ENCODE data around the gene MISP3.

Gene MISP3

DNA sequence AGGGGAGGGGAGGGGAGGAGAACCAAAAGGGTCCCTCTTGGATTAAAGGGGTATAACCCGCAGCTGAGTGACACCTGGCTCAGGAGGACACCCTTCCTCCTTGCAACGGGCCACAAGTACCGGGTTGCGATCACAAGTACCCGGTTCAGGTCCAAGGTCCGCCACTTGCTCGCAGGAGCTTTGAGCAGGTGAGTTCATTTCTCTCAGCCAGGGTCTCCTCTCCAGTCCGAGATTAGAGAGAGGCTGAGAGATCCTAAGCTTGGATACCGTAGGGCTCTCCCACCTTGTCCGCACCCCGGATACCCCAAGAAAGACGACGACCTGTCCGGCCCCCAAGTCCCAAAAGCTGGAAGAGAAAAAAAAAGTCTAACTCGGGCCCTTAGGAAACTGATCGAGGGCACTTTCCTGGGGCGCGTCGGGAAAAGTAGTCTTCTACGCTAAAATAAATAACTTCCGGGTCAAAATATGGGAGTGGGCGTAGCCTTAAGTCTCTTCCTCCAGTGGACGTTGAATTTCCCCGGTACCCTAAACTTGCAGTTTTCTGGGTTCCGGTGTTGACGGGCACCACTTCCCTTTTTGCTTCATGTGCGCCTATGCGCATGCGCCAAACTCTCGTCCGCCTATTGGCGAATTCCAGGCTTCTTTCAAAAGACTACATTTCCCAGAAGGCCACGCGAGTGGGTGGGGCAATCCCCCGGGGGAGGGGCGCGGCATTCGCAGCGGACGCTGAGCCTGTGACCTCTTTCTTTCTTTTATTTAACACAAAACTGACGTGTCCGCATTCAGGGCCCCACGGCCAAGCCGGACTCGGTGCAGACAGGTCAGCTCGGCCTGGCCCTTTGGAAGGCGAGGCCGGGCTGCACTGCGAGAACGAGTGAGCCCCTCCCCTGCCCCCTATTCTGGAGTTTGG is 8.6 kb downstream of the MISP3 start:
- peak; percentile 100 for DNase-seq (ENCODE audit: low spot score)

DNA sequence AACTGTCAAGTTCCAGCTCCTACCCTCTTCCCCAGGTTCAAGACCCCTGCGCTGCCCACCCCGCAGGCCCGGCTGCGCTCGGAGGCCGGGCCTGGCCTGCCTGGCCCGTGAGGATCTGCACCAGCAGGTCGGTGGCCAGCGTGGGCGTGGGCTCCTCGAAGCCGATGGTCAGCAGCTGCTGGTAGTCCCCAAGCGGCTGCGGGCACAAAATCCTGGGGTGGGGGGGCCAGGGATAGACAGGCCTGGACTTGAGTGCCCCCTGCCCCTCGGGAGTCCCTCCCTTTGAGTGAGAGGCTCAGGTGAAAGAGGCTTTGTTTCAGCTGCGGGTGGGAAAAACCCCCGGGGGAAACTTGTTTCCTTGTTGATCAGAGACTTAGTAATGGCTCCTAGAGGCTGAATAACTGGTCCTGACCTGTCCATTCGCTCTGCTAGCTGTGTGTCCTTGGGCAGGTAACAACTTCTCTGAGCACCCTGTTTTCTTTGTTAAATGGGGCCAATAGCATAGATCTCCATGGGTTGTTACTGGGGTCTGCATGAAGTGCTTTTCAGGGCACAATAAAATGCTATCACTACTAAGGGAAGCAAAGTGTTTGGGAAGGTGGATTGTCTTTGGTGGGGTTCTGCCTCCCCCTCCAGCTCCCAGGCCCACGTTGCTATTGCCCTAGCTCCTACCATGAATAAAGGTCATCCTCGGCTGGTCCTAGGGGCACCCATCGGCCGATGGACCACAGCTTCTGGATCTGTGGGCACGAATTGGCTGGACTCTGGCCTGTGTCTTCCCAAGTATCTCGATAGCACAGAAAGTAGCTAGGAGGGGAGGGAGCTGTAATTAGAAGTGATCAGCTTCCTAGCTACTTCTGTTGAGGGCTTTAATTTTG is 9.4 kb downstream of the MISP3 start:
- DNase-seq (ENCODE audit: low spot score) = no peak

DNA sequence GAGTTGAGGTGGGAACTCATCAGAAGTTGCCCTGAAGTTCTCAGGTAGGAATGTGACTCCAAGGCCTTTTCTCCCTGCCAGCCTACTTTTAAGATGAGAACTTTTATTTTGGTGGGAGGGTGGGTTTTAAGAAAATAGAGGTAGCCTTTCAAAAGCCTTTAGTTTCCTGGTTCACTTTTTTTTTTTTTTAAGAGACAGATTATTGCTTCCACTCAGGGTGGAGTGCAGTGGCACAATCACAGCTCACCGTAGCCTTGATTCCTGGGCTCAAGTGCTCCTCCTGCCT is 10.0 kb downstream of the MISP3 start:
- no peak for DNase-seq (ENCODE audit: low spot score)

DNA sequence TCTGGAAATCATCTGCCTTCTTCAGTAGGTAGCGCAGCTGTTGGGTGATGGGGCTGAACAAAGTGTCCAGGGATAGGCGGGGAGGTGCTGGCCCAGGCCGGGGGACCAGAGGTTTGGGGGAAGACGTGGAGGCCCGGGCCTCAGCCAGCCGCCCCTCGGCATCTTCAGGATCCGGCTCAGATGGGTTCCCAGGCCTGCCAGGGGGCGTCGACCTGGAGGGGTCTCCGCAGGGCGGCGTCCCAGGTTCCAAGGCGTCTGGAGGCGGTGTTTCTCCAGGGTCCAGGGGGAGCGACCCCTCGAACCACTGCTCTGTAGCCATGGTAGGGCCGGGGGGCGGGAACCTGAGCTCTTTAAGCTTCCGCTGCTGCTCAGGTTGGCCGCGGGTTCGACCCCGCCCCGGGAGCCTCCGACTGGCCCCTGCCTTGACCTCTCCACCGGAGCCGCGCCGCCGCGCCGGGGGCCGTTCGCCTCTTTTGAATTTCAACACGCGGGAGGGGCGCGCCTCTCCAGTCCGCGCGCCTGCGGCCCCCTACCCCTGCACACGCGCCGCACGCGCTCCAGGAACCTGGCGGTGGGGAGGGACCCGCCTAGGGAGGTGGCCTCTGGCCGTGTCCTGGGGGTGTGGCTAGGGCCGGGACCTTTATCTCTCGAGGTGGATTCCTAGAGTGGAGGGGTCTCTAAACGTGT is 12.9 kb downstream of the MISP3 start, which contains the start of gene C19orf67:
C19orf67 (minus strand) TSS at position 475 of the 687 bp plus-strand sequence; CDS start at position 319, 156 bp downstream.
- no peak for DNase-seq (ENCODE audit: low spot score)

DNA sequence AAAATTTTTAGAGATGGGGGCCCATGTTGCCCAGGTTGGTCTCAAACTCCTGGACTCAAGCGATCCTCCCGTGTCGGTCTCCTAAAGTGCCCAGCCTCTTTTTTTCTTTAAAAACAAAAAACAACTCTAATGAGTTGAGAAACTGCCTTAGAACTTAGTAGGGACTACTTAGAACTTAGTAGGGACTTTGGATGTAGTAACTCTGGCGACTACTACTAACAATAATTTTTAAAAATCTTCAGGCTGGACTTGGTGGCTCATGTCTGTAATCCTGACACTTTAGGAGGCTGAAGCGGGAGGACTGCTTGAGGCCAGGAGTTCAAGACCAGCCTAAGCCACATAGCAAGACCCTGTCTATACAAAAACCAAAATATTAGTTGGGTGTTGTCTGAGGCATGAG is 13.5 kb downstream of the MISP3 start:
- no peak for DNase-seq (ENCODE audit: low spot score)

DNA sequence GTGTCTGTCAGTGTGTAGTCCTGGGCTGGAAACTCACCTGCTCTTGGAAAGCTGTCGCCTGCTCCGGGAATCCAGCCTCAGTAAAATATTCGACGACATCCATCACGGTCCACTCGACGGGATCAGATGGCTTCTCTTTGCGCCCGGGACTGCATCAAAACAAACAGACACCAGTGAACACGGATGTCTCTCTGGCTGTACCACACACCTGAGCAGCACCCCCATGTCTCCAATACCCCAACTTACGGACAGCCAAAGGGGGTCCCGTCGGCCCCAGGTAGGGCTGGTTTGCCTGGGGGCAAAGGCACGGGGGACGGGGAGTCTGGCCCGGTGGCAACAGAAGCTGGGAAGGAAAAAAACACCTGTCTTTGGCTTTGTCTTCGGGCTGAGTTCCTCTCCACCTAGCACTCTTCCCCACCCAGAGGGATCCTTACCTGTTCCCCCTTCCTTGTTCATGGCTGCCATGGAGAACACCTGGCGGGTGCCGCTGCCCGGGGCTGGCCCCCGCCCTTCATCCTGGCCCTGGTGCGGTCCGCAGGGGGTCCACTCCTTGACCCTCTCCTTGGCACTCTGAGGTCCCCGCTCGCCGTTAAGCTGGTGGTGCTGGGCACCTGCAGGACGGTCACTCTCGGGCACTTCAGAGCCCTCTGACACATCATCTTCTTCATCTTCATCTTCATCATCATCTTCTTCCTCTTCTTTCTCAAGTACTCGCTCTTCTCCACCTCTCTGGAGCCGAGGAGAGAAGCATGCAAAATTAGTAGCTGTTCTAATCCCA is 16.2 kb downstream of the MISP3 start:
- no peak for DNase-seq (ENCODE audit: low spot score)

DNA sequence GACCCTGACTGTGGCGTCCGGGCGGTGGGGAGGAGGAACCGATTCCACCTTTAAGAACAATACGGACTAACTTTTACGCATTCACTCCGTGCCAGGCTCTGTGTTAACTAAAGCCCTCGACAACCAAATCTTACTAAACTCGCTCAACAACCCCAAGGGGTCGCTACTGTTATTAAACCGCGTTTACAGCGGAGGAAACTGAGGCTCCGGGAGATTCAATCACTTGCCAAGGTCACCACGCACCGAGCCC is 16.8 kb downstream of the MISP3 start:
- DNase-seq (ENCODE audit: low spot score) = peak; percentile 51

DNA sequence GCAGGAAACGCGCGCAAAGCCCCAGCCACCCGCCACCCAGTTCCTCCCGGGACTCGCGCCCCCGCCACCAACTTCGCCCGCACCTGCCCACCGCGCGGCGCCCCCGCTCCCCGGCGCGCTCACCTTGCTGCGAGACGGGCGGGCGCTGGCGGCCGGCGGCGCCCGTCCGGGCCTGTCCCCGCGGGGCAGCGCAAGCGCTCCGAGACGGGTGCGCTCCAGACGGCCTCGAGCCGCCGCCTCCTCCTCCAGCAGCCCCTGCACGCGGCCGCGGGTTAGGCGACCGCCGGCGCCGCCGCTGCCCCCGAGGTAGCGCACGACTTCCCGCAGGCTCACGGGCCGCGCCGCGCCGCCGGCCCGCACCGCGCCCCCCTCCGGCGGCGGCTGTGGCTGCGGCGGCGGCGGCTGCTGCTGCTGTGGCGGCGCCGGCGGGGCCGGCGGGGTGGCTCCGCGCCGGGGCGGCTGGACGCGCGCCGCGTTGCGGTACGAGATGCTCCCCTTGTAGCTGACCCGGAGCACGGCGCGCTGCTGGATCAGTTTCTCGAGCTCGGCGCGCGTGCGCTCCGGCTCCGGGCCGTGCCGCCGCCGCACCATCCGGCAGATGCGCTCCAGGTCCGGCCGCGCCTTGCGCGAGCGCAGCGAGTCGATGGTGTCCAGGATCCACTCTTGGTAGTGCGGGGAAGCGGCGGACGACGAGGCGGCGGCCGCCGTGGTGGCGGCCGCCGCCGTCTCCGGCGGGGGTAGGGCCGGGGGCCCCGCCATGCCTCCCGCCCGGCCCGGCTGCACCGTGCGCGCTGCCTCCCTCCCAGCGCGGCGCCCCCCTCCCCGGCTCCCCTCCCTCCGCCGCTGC is 17.3 kb downstream of the MISP3 start:
- peak; percentile 74 for DNase-seq (ENCODE audit: low spot score)

DNA sequence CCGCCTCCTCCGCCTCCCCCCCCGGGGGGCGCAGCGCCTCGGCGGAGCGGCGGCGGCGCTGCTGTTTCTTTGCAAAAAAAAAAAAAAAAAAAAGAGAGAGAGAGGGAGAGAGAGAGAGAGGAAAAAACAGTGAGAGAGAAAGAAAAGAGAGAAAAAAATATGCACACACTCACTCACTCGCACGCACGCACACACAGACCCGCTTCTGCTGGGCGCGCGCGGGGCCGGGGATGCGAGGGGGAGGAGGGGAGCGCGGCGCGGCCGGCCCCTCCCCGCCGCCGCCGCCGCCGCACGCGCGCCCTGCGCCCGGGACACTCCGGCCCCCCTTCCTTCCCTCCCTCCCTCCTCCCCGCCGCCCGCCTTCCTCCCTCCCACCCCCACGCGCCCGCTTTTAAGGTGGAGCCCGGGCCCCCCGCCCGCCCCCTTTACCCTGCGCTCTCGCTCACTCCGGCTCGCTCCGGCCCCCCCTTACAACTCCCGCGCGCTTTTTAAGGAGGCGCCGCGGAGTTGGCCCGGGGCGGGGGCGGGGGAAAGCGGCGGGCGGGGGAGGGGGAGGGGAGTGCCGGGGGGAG is 18.0 kb downstream of the MISP3 start, which contains the start of gene SAMD1:
SAMD1 (minus strand) TSS at position 243 of the 572 bp plus-strand sequence.
- DNase-seq (ENCODE audit: low spot score) = peak; percentile 82

DNA sequence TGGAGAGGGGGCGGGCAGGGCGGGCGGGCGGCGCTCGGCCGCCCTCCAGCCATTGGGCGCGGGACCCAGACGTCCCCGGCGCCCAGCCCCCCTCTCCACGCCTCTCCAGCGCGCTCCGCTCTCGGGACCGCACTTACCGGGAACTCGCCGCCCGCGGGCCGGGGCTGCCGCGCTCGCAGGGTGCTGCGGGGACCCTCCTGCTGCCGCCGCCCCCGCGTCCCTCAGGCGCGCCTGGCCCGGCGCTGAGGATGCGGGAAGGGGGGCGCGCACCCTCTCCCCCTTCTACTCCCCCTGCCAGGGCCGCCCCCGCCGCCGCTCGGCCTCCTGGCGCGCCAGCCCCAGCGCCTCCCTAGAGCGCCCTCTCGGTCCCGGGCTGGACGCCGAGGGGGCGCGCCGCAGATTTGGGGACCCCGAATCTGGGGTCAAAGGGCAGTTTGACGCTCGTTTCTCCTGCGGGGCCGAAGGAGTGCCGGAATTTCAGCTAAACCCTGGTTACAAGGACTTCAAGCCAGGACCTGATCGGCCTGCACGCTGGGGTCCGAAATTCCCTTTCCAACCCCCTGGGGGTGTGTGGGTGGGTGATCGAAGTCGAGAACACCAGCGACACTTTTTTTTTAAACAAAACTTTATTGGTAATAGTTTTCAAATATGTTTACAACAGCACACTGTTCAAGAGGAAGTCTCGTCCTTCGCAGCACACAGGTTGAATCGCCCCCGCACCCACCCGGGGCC is 18.7 kb downstream of the MISP3 start:
- DNase-seq (ENCODE audit: low spot score) = peak; percentile 88

DNA sequence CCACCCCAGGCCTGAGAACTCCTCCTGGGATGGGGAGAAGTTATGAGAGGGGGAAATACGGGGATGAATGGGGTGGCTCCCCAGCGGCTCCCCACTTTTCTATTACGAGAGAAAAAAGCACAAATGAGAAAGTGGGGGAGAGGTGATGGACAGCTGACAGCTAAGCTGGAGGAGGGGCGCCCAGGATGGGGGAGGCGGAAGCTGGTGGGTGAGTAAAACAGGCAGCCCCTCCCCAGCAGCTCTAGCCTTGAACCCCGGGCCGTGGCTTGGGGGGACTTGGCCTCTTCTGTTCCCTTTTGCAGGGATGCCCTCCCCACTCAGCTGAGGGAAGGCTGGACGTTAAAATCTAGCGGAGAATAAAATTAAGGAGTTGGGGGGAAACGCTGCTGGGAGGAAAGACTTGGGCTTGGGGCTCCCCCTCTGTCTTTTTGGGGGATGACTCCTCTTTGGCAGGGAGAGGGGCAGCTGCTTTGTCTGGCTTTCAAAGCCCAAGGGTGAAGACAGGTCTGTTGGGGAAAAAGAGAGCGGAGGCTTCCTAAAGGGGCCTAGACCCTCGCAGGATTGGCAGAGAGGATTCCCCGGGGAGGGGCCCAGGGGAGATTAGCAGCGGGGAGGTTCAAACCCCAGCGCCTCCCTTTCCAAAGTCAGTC is 19.4 kb downstream of the MISP3 start:
- DNase-seq (ENCODE audit: low spot score) = peak; percentile 81

DNA sequence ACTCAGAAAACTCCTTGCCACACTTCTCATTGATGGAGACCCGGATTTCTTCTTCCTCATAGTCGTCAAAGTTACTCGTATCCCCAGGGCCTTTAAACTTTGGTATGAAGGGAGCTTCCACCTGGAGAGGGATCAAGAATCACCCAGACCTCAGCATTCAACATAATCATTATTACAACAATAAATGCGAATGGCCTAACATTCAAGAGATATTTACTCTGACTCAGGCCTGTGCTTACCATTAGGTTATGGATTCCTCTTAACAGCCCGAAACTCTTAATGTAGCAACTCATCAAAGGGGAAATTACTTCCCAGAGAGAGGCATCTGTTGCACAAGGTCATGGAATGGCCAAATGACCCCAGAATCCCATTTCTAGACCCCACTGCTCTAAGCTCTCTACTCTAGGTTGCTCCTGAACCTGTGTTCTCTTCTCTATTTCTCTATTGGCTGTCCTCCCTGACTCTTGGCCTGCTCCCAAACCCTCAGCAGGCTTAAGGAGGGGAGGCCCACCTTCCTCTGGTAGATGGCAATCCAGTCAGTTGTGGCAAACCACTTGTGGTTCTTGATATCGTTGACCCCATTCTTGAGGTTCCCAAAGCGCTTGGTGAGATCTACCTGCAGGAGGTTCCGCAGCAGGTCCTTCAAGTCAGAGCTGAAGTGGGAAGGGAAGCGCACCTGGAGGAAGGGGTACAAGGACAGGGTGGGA is 20.7 kb downstream of the MISP3 start:
- DNase-seq (ENCODE audit: low spot score) = no peak

DNA sequence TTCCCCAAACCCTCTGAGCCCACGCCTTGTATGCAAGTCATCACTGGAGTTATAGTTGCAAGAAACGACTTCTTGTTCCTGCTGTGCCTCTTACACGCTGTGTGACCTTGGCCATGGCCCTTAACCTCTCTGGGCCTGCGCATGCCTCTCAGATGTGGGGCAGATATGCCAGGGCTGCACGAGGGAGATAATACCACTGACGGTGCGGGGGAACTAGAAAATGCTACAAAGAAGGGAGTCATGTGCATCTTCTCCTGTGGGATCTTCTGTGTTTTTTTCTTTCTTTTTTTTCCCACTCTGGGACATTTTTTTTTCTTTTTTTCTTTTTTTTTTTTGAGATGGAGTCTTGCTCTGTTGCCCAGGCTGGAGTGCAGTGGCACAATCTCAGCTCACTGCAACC is 22.3 kb downstream of the MISP3 start:
- DNase-seq (ENCODE audit: low spot score) = no peak

DNA sequence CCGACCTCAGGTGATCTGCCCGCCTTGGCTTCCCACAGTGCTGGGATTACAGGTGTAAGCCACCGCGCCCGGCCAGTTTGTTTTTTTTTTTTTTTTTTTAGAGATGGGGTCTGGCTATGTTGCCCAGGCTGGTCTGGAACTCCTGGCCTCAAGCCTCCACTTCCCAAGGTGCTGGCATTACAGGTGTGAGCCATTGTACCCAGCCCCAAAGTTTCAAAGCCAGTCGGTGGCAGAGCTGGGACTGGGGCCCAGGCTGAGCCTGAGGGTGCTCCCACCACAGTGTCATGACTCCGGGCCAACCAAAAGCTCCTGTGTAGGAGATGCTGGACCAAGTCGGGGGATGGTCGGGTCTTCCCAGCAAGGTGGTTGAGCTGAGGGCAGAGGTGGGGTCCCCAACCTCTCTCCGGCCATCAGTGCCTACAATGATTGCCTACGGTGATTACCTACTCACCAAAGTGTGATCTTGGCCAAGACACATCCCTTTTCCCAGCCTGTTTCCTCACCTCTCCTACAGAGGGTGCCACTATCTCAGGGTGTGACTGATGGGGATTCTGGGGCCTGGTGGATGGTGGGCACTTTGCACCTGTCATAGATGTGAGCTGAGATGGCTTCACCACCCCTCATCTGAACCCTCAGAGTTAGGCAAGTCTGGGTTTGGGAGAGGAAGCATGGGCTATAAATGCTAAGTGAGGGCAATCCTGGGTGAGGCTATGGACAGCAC is 23.8 kb downstream of the MISP3 start:
- no peak for DNase-seq (ENCODE audit: low spot score)

DNA sequence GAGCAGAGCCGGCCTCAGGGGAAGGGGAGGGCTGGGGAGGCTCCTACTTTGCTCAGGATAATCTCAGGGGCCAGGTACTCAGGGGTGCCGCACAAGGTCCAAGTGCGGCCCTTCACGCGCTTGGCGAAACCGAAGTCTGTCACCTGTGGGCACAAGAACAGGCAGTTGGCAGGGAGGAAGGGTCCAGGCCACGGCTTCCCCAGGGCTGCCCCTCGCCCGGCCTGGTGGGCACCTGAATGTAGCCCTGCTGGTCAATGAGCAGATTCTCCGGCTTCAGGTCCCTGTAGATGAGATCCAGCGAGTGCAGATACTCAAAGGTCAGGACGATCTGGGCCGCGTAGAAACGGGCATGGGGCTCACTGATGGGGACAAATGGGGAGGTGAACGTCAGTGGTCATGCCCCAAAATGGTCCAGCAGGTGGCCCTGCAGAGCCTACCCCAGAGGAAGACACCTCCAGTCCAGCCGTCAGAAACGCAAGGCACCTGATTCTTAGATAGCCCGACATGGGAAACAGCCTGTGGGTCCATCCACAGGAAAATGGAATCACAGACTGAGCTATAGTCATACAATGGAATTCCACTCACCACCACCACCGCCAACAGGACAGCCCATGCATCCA is 25.1 kb downstream of the MISP3 start:
- no peak for DNase-seq (ENCODE audit: low spot score)

DNA sequence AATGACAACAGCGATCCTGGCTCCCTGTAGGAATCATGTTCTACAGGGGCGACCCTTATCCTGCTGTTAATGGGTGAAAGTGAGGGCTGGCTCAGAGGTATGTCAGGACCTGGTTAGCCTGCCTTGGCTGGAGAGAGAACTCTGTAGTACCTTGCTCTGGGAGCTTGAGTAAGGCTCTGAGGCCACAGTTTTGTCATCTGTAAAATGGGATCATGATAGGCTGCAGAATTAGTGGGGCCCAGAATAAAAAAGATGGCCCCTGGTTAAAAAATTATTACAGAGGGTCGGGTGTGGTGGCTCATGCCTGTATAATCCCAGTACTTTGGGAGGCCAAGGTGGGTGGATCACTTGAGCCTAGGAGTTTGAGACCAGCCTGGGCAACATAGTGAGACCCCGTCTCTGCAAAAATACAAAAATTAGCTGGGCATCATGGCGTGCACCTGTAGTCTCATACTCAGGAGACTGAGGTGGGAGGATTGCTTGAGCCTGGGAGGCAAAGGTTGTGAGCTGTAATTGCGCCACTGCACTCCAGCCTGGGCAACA is 28.5 kb downstream of the MISP3 start:
- no peak for DNase-seq (ENCODE audit: low spot score)

DNA sequence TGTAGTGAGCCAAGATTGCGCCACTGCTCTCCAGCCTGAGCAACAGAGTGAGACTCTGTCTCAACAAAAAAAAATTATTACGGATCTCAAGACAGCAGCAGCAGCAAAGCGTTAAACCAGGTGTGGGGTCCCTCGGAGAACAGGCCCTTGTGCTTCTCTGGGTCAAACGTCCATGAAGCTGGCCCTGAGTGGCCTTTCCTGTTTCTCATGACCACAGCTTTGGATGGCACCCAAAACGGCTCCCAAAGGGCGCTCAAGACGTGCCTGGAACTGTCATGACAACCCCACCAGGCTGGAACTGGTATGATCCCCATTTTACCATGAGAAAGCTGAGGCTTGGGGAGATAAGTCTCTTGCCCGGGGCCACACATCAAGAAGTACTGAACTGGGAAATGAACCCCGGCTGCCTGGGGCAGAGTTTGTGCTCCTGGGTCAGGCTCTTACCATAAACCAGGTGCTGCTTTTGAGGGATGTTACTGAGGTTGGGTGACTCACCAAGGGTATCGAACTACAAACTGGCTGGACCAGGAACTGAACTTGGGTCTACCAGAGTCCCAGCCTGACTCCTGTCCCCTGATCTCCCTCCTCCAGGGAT is 29.6 kb downstream of the MISP3 start:
- DNase-seq (ENCODE audit: low spot score) = no peak

Measured in NAMALWA (cell line).